A549 (cell line): Measurements from ENCODE around the gene MTRFR. TPM values are rescaled to one million over a fixed set of nuclear protein-coding genes. Genes with fewer than 3 reads are reported as not detected.

ENCODE experiments used
- ATAC-seq, 2 experiments: fragments of 200-7000 bp in 1 of 2; fragments of >200 bp in 1 of 2; cut with Nextera tagmentation in 1 of 2; cut with Tn5 transposase in 1 of 2; 3 replicates each; pipeline versions ENCODE4 v1.8.0 to v1.9.1; 2018 to 2020; ENCODE audit warnings: mild to moderate bottlenecking in 1 of 2, moderate library complexity in 1 of 2
- CTCF ChIA-PET: fragments of 300-600 bp; sonication (Branson Sonifier 250); formaldehyde crosslinking; extraction: SDS; loops from one replicate; lab custom pipeline; 2021; ENCODE audit warnings: antibody characterized with exemption, inconsistent platforms; lab: Yijun Ruan, JAX
- POLR2A ChIA-PET: fragments of 350-600 bp; formaldehyde crosslinking; extraction: SDS; loops from one replicate; lab custom pipeline; 2021; ENCODE audit warnings: antibody characterized with exemption, inconsistent platforms; lab: Yijun Ruan, JAX
- DNase-seq, 2 experiments: peaks; one replicate each; pipeline versions ENCODE4 v3.0.0 to v3.0.0-alpha.2; 2011 to 2016; ENCODE audit warnings: low read depth in 1 of 2, low spot score in 1 of 2
- FAIRE-seq: peaks from 2 replicates; lab custom pipeline; 2011; peaks lifted over from hg19 to GRCh38; lab: Jason Lieb, UNC
- H3K27ac ChIP-seq, 2 experiments: fragments of >200 bp; sonication (Bioruptor Twin); formaldehyde crosslinking; 3 replicates each; pipeline ENCODE4 v1.5.1; 2016 to 2017
- H3K4me1 ChIP-seq: fragments of >200 bp; sonication (Bioruptor Twin); formaldehyde crosslinking; 3 replicates; pipeline ENCODE4 v1.6.1; 2016
- H3K4me2 ChIP-seq: fragments of >200 bp; sonication (Bioruptor Twin); formaldehyde crosslinking; 3 replicates; pipeline ENCODE4 v1.6.1; 2016
- H3K4me3 ChIP-seq: fragments of >200 bp; sonication (Bioruptor Twin); formaldehyde crosslinking; 3 replicates; pipeline ENCODE4 v1.5.1; 2016
- H3K9me3 ChIP-seq: fragments of >200 bp; sonication (Bioruptor Twin); formaldehyde crosslinking; 3 replicates; pipeline ENCODE4 v1.6.1; 2016
- ATOH8 ChIP-seq: fragments of 250-450 bp; sonication (Bioruptor Pico); IDR thresholded peaks from 2 replicates; pipeline ENCODE4 v1.5.0; 2020; ENCODE audit warnings: low read depth, mild to moderate bottlenecking, moderate library complexity
- BCL3 ChIP-seq: fragments of >200 bp; sonication (Bioruptor Twin); formaldehyde crosslinking; IDR thresholded peaks from 3 replicates; pipeline ENCODE4 v1.6.1; 2016
- CBX2 ChIP-seq: fragments of 200-600 bp; sonication (generic); IDR thresholded peaks from 2 replicates; pipeline ENCODE4 v1.6.1; 2016; ENCODE audit warnings: low read depth, mild to moderate bottlenecking, borderline replicate concordance
- E2F6 ChIP-seq: IDR thresholded peaks from 2 replicates; pipeline ENCODE4 v1.6.1; 2012; ENCODE audit warnings: low read depth, borderline replicate concordance
- EHF ChIP-seq: fragments of 250-450 bp; sonication (Bioruptor Pico); IDR thresholded peaks from 2 replicates; pipeline ENCODE4 v1.5.0; 2020; ENCODE audit warnings: mild to moderate bottlenecking
- ELK1 ChIP-seq: fragments of 150-350 bp; IDR thresholded peaks from 2 replicates; pipeline ENCODE4 v1.6.1; 2014; ENCODE audit warnings: low read depth, mild to moderate bottlenecking, low read length
- FOXS1 ChIP-seq: fragments of 250-450 bp; sonication (Bioruptor Pico); IDR thresholded peaks from 2 replicates; pipeline ENCODE4 v1.5.0; 2020; ENCODE audit warnings: mild to moderate bottlenecking, moderate library complexity
- GATA3 ChIP-seq: IDR thresholded peaks from 2 replicates; pipeline ENCODE4 v1.6.1; 2012; ENCODE audit warnings: borderline replicate concordance
- HES2 ChIP-seq: fragments of >200 bp; sonication (Bioruptor Twin); formaldehyde crosslinking; IDR thresholded peaks from 2 replicates; pipeline ENCODE4 v1.6.1; 2016
- JUN ChIP-seq, 2 experiments: fragments of >200 bp; sonication (Bioruptor Twin); formaldehyde crosslinking; IDR thresholded peaks; 2 replicates in 1 of 2; 3 replicates in 1 of 2; pipeline ENCODE4 v1.6.1; 2016 to 2017
- KDM1A ChIP-seq: fragments of 200-600 bp; sonication (generic); IDR thresholded peaks from 2 replicates; pipeline ENCODE4 v1.6.1; 2016; ENCODE audit warnings: low read depth, mild to moderate bottlenecking
- MYC ChIP-seq: IDR thresholded peaks from 2 replicates; pipeline ENCODE4 v1.6.1; 2012; ENCODE audit warnings: mild to moderate bottlenecking, inconsistent platforms, low read length, improper control_type of control experiment, borderline replicate concordance
- PBX3 ChIP-seq: IDR thresholded peaks from 2 replicates; pipeline ENCODE4 v1.6.1; 2012
- POLR2A ChIP-seq: IDR thresholded peaks from 2 replicates; pipeline ENCODE4 v1.6.1; 2012; ENCODE audit warnings: mild to moderate bottlenecking, low read length
- POLR2AphosphoS2 ChIP-seq: conservative IDR thresholded peaks from 2 replicates; pipeline ENCODE4 v1.6.1; 2012; ENCODE audit warnings: low read length, improper control_type of control experiment, inconsistent platforms
- RFX5 ChIP-seq: fragments of 450-650 bp; IDR thresholded peaks from 2 replicates; pipeline ENCODE4 v1.7.1; 2014; ENCODE audit warnings: antibody characterized with exemption, mild to moderate bottlenecking, moderate library complexity
- RNF2 ChIP-seq: fragments of 200-600 bp; sonication (generic); IDR thresholded peaks from 2 replicates; pipeline ENCODE4 v1.6.1; 2016; ENCODE audit warnings: low read depth, mild to moderate bottlenecking, antibody characterized with exemption, moderate library complexity, borderline replicate concordance
- SREBF2 ChIP-seq: fragments of 450-650 bp; IDR thresholded peaks from 2 replicates; pipeline ENCODE4 v1.6.1; 2014; ENCODE audit warnings: mild to moderate bottlenecking, moderate library complexity
- TFCP2L1 ChIP-seq: fragments of 250-450 bp; sonication (Bioruptor Pico); IDR thresholded peaks from 2 replicates; pipeline ENCODE4 v1.5.0; 2021; ENCODE audit warnings: mild to moderate bottlenecking
- ZFP36 ChIP-seq: fragments of 450-650 bp; IDR thresholded peaks from 2 replicates; pipeline ENCODE4 v1.6.1; 2014; ENCODE audit warnings: borderline replicate concordance; ENCODE audit not compliant: partially characterized antibody
- ZSCAN20 ChIP-seq: fragments of 250-450 bp; sonication (Bioruptor Pico); IDR thresholded peaks from 2 replicates; pipeline ENCODE4 v1.8.0; 2022; ENCODE audit warnings: mild to moderate bottlenecking, moderate library complexity
- WGBS: methylation state at CpG from one replicate; pipeline ENCODE4 v1.1.6; 2017; ENCODE audit errors: missing lambda C conversion rate; 5-methylcytosine and 5-hydroxymethylcytosine counted together
- polyA plus RNA-seq, 4 experiments: library from polyadenylated mRNA; depleted of rRNA in 3 of 4; stranded (reverse); fragments of >200 nt; fragmentation: RNase III in 1 of 4; extraction: RNeasy Plus Mini Kit Qiagen cat#74134 plus additional on column Dnase treatment in 1 of 4; gene quantifications; 2 replicates in 3 of 4; 3 replicates in 1 of 4; pipeline ENCODE4 v1.2.3, GENCODE V29; 2011 to 2017

Gene MTRFR
- polyA plus RNA-seq, 2 of the 4 experiments (the other 2 are of a cell fraction), result 15.5 to 25.2 TPM

GRCh38 chr12:123266679-123267277 lies 33.5 kb downstream of the MTRFR start:
- no peaks in the 10 kb centered on the region for H3K9me3 ChIP-seq
- WGBS, result 96% methylated on average over 16 of the region's 19 CpGs
- TF ChIP-seq CBX2 (no peak), SREBF2 (no peak), FOXS1 (CRISPR knock-in tag) (no peak), ZFP36 (no peak), RNF2 (no peak), RFX5 (no peak), ELK1 (no peak), GATA3 (no peak), KDM1A (no peak), PBX3 (no peak), TFCP2L1 (CRISPR knock-in tag) (no peak), POLR2AphosphoS2 (no peak), ZSCAN20 (CRISPR knock-in tag) (no peak)
- no peak overlapping the region for H3K4me3 ChIP-seq
- POLR2A ChIA-PET, result no interaction called here
- ATAC-seq (no peak), FAIRE-seq (no peak), DNase-seq (no peak)
- H3K4me1 ChIP-seq, result peaks cover 10% of the 10 kb centered on the region
- no peak overlapping the region for H3K27ac ChIP-seq
- CTCF ChIA-PET, result interaction anchor here (0.7 to 2.3 kb wide), 4 partner anchors 14 to 316 kb away, joined by 3 to 12 read pairs (median 3); no protein-coding TSS in a partner anchor
- no peak overlapping the region for H3K4me2 ChIP-seq

- Histone ChIP-seq H3K4me1 (peaks cover 12% of the 10 kb centered on the region), H3K27ac (no peak overlapping the region), H3K9me3 (no peaks in the 10 kb centered on the region), H3K4me2 (no peak overlapping the region), H3K4me3 (no peak overlapping the region)
- no peak for ATAC-seq
- 88% methylated on average over 7 of the region's 7 CpGs for WGBS
- no peak for DNase-seq
- ChIA-PET CTCF (interaction anchor here (0.7 to 2.3 kb wide), 4 partner anchors 14 to 315 kb away, joined by 3 to 12 read pairs (median 3); no protein-coding TSS in a partner anchor), POLR2A (no interaction called here)
- no peak for TF ChIP-seq EHF (CRISPR knock-in tag)
- no peak for FAIRE-seq
Observed at GRCh38 chr12:123267335-123267920, 34.2 kb downstream of the MTRFR start.

GRCh38 chr12:123267991-123268843 lies 35.0 kb downstream of the MTRFR start:
- Histone ChIP-seq H3K27ac (no peak overlapping the region), H3K4me1 (peaks cover 16% of the 10 kb centered on the region), H3K4me3 (no peak overlapping the region), H3K9me3 (no peaks in the 10 kb centered on the region), H3K4me2 (no peak overlapping the region)
- 93% methylated on average over 36 of the region's 36 CpGs for WGBS
- CTCF ChIA-PET, result interaction anchor here (0.9 to 2.3 kb wide), 3 partner anchors 17 to 314 kb away, joined by 3 to 12 read pairs (median 3); no protein-coding TSS in a partner anchor
- no peak for DNase-seq
- POLR2A ChIA-PET, result no interaction called here
- no peak for ATAC-seq
- no peak for TF ChIP-seq BCL3
- TF ChIP-seq HES2, result no peak
- no peak for TF ChIP-seq MYC
- no peak for TF ChIP-seq RNF2
- no peak for TF ChIP-seq ATOH8
- TF ChIP-seq ZSCAN20 (CRISPR knock-in tag), result no peak
- no peak for TF ChIP-seq JUN (IDR thresholded peaks at IDR 0.05)
- TF ChIP-seq POLR2A, result no peak
- no peak for TF ChIP-seq E2F6
- FAIRE-seq, result no peak
